Cardiac muscle cell (in vitro differentiated cells and primary cell): Measurements from ENCODE around the gene SCO1. TPM values are rescaled to one million over a fixed set of nuclear protein-coding genes. Genes with fewer than 3 reads are reported as not detected.
A peak's percentile ranks its signal among the peaks of the same experiment; 100 is the strongest.

Experiments used
- DNase-seq, 2 donors: peaks; one replicate each; pipeline versions ENCODE4 v3.0.0 to v3.0.0-alpha.2; 2010 to 2017; ENCODE audit warnings: low read depth in 1 of 2, low spot score in 1 of 2
- H3K27ac ChIP-seq: fragments of 200-600 bp; sonication (generic); 2 replicates; pipeline ENCODE4 v1.5.1; 2016
- H3K27me3 ChIP-seq: fragments of 200-600 bp; sonication (generic); 2 replicates; pipeline ENCODE4 v1.6.0; 2016; ENCODE audit warnings: control low read depth
- H3K36me3 ChIP-seq: fragments of 200-600 bp; sonication (generic); 2 replicates; pipeline ENCODE4 v1.5.1; 2016; ENCODE audit warnings: control low read depth
- H3K4me1 ChIP-seq: fragments of 200-600 bp; sonication (generic); 2 replicates; pipeline ENCODE4 v1.8.1; 2017; ENCODE audit warnings: low read depth, mild to moderate bottlenecking, mixed run types
- H3K4me3 ChIP-seq: fragments of 200-600 bp; sonication (generic); 2 replicates; pipeline ENCODE4 v1.5.1; 2016; ENCODE audit warnings: mild to moderate bottlenecking
- H3K9me3 ChIP-seq: fragments of 200-600 bp; sonication (generic); 2 replicates; pipeline ENCODE4 v1.5.1; 2017; ENCODE audit warnings: low read depth, mild to moderate bottlenecking, control low read depth
- CTCF ChIP-seq: IDR thresholded peaks from 2 replicates; pipeline ENCODE4 v1.5.1; 2012; ENCODE audit warnings: low read depth, mild to moderate bottlenecking, low read length
- polyA plus RNA-seq: library from polyadenylated mRNA; unstranded; fragments of >200 nt; fragmentation: Nextera tagmentation; extraction: Ambion mirVana; gene quantifications from 2 replicates; pipeline ENCODE4 v1.2.1, GENCODE V29; 2016
- total RNA-seq: library from RNA; depleted of rRNA; stranded (reverse); fragments of >200 nt; gene quantifications from 2 replicates; pipeline ENCODE4 v1.2.3, GENCODE V29; 2016

The SCO1 gene
- total and polyA plus RNA-seq, 2 experiments from 2014 or later = 56.4 to 67.2 TPM

GRCh38 chr17:10646392-10646990 is 50.8 kb downstream of the SCO1 start:
- H3K27ac ChIP-seq = no peak overlapping the region
- DNase-seq = peak; percentile 83
- H3K4me1 ChIP-seq = no peaks in the 10 kb centered on the region
- H3K36me3 ChIP-seq = no peaks in the 10 kb centered on the region
- peak; percentile 90 for TF ChIP-seq CTCF
- no peak overlapping the region for H3K4me3 ChIP-seq
- no peaks in the 10 kb centered on the region for H3K27me3 ChIP-seq
- no peaks in the 10 kb centered on the region for H3K9me3 ChIP-seq

GRCh38 chr17:10640475-10640874 is 56.9 kb downstream of the SCO1 start:
- Histone ChIP-seq H3K36me3 (no peaks in the 10 kb centered on the region), H3K27ac (no peak overlapping the region), H3K27me3 (no peaks in the 10 kb centered on the region), H3K9me3 (no peaks in the 10 kb centered on the region), H3K4me3 (no peak overlapping the region), H3K4me1 (no peaks in the 10 kb centered on the region)
- DNase-seq = no peak
- no peak for TF ChIP-seq CTCF

GRCh38 chr17:10638151-10638550 is 59.2 kb downstream of the SCO1 start:
- no peaks in the 10 kb centered on the region for H3K36me3 ChIP-seq
- H3K27me3 ChIP-seq = no peaks in the 10 kb centered on the region
- H3K9me3 ChIP-seq = no peaks in the 10 kb centered on the region
- H3K27ac ChIP-seq = no peak overlapping the region
- TF ChIP-seq CTCF = no peak
- H3K4me3 ChIP-seq = no peak overlapping the region
- DNase-seq = no peak
- no peaks in the 10 kb centered on the region for H3K4me1 ChIP-seq

- H3K4me3 ChIP-seq = no peak overlapping the region
- no peak for TF ChIP-seq CTCF
- no peak overlapping the region for H3K27ac ChIP-seq
- no peaks in the 10 kb centered on the region for H3K27me3 ChIP-seq
- H3K4me1 ChIP-seq = no peaks in the 10 kb centered on the region
- no peaks in the 10 kb centered on the region for H3K36me3 ChIP-seq
- no peaks in the 10 kb centered on the region for H3K9me3 ChIP-seq
- no peak for DNase-seq
Measured at GRCh38 chr17:10635290-10635689, 62.0 kb downstream of the SCO1 start.

- TF ChIP-seq CTCF = no peak
- Histone ChIP-seq H3K4me3 (no peak overlapping the region), H3K9me3 (no peaks in the 10 kb centered on the region), H3K4me1 (no peaks in the 10 kb centered on the region), H3K27ac (no peak overlapping the region), H3K36me3 (no peaks in the 10 kb centered on the region), H3K27me3 (no peaks in the 10 kb centered on the region)
- DNase-seq = no peak
Measured at GRCh38 chr17:10633738-10634379, 63.5 kb downstream of the SCO1 start.
